HepG2 (cell line): ENCODE measurements around the gene TRAPPC10. TPM values are rescaled to one million over a fixed set of nuclear protein-coding genes. Genes with fewer than 3 reads are reported as not detected.

ENCODE experiments used
- FUBP1 ChIP-seq: sonication (generic); formaldehyde crosslinking; IDR thresholded peaks from 2 replicates; pipeline ENCODE4 v1.5.1; 2020; ENCODE audit warnings: missing genetic modification reagents, mild to moderate bottlenecking, borderline replicate concordance
- GABPB1 ChIP-seq: IDR thresholded peaks from 2 replicates; pipeline ENCODE4 v1.6.1; 2016; ENCODE audit warnings: mild to moderate bottlenecking, missing genetic modification reagents, moderate library complexity, missing compliant biosample characterization
- LBX2 ChIP-seq: sonication (generic); formaldehyde crosslinking; IDR thresholded peaks from 2 replicates; pipeline ENCODE4 v1.5.0; 2020; ENCODE audit warnings: missing genetic modification reagents, mild to moderate bottlenecking, borderline replicate concordance
- LRRFIP1 ChIP-seq: sonication (generic); formaldehyde crosslinking; conservative IDR thresholded peaks from 2 replicates; pipeline ENCODE4 v1.4.0; 2020; ENCODE audit warnings: missing genetic modification reagents
- MTA1 ChIP-seq: sonication (generic); formaldehyde crosslinking; IDR thresholded peaks from 2 replicates; pipeline ENCODE4 v1.4.0; 2020; ENCODE audit warnings: missing genetic modification reagents, mild to moderate bottlenecking, borderline replicate concordance
- PLSCR1 ChIP-seq: sonication (generic); formaldehyde crosslinking; IDR thresholded peaks from 2 replicates; pipeline ENCODE4 v1.5.0; 2020; ENCODE audit warnings: missing genetic modification reagents, mild to moderate bottlenecking, borderline replicate concordance
- RAD21 ChIP-seq: fragments of 450-650 bp; formaldehyde crosslinking; IDR thresholded peaks from 2 replicates; pipeline ENCODE4 v1.5.0; 2020; ENCODE audit warnings: mild to moderate bottlenecking
- SATB2 ChIP-seq: sonication (generic); formaldehyde crosslinking; IDR thresholded peaks from 2 replicates; pipeline ENCODE4 v1.5.0; 2020; ENCODE audit warnings: missing genetic modification reagents
- SIX1 ChIP-seq: sonication (generic); formaldehyde crosslinking; IDR thresholded peaks from 2 replicates; pipeline ENCODE4 v1.4.0; 2020; ENCODE audit warnings: missing genetic modification reagents, borderline replicate concordance
- SYNCRIP ChIP-seq: fragments of 200-400 bp; formaldehyde crosslinking; IDR thresholded peaks from 2 replicates; pipeline ENCODE4 v1.6.1; 2018; ENCODE audit warnings: mild to moderate bottlenecking, low read depth, low read length; ENCODE audit not compliant: insufficient read depth
- TARDBP ChIP-seq: sonication (generic); formaldehyde crosslinking; IDR thresholded peaks from 2 replicates; pipeline ENCODE4 v1.8.0; 2022; ENCODE audit warnings: mild to moderate bottlenecking, missing genetic modification reagents
- TFDP1 ChIP-seq: IDR thresholded peaks from 2 replicates; pipeline ENCODE4 v1.6.1; 2016; ENCODE audit warnings: missing compliant biosample characterization, missing genetic modification reagents, borderline replicate concordance
- TOPORS ChIP-seq: sonication (generic); formaldehyde crosslinking; IDR thresholded peaks from 2 replicates; pipeline ENCODE4 v1.8.0; 2023; ENCODE audit warnings: mild to moderate bottlenecking, missing genetic modification reagents
- U2AF1 ChIP-seq: fragments of 200-400 bp; formaldehyde crosslinking; optimal IDR thresholded peaks from 2 replicates; pipeline ENCODE3; 2017; ENCODE audit warnings: mild to moderate bottlenecking, low read depth, low read length
- ZFY ChIP-seq: sonication (generic); formaldehyde crosslinking; IDR thresholded peaks from 2 replicates; pipeline ENCODE4 v1.4.0; 2020; ENCODE audit warnings: missing genetic modification reagents
- ZFYVE20 ChIP-seq: sonication (generic); formaldehyde crosslinking; IDR thresholded peaks from 2 replicates; pipeline ENCODE4 v1.8.0; 2023; ENCODE audit warnings: low read depth, mild to moderate bottlenecking, moderate library complexity, missing genetic modification reagents, borderline replicate concordance
- ZNF230 ChIP-seq: sonication (generic); formaldehyde crosslinking; IDR thresholded peaks from 2 replicates; pipeline ENCODE4 v1.4.0; 2020; ENCODE audit warnings: mild to moderate bottlenecking, missing genetic modification reagents
- ZNF281 ChIP-seq: sonication (generic); formaldehyde crosslinking; IDR thresholded peaks from 2 replicates; pipeline ENCODE4 v1.4.0; 2020; ENCODE audit warnings: missing genetic modification reagents, borderline replicate concordance
- ZNF362 ChIP-seq: sonication (generic); formaldehyde crosslinking; IDR thresholded peaks from 2 replicates; pipeline ENCODE4 v1.4.0; 2020; ENCODE audit warnings: missing genetic modification reagents, mild to moderate bottlenecking, borderline replicate concordance
- polyA plus RNA-seq, 8 experiments: library from polyadenylated mRNA; depleted of rRNA in 3 of 8; stranded (reverse) in 7 of 8; unstranded in 1 of 8; fragments of >200 nt; fragmentation: Illumina TruSeq in 4 of 8; extraction: Trizol in 4 of 8; gene quantifications; 2 replicates each; pipeline versions ENCODE4 v1.2.1 to v1.2.3, GENCODE V29; 2011 to 2016; ENCODE audit warnings: low read depth in 4 of 8, missing spikeins in 1 of 8, mixed read lengths in 1 of 8; ENCODE audit not compliant: insufficient read depth in 1 of 8
- total RNA-seq, 5 experiments: library from RNA; depleted of rRNA; stranded (reverse); fragments of >200 nt; fragmentation: Illumina TruSeq; extraction: Trizol; gene quantifications; 2 replicates each; pipeline ENCODE4 v1.2.3, GENCODE V29; 2016; ENCODE audit warnings: low read depth in 1 of 5

Gene TRAPPC10
- total and polyA plus RNA-seq, 2 of the 13 experiments (the other 11 are each of a cell fraction or from before 2014, with no cell fraction given) = 10.6 to 16.5 TPM

- TF ChIP-seq LRRFIP1 (CRISPR knock-in tag) (no peak), TARDBP (CRISPR knock-in tag) (no peak), FUBP1 (CRISPR knock-in tag) (no peak), ZFY (CRISPR knock-in tag) (no peak), RAD21 (CRISPR knock-in tag) (no peak), ZNF281 (CRISPR knock-in tag) (no peak), PLSCR1 (CRISPR knock-in tag) (no peak), TFDP1 (no peak), LBX2 (CRISPR knock-in tag) (no peak), ZNF362 (CRISPR knock-in tag) (no peak), ZNF230 (CRISPR knock-in tag) (no peak), MTA1 (CRISPR knock-in tag) (no peak), SATB2 (CRISPR knock-in tag) (no peak), GABPB1 (CRISPR knock-in tag) (no peak), U2AF1 (no peak), SYNCRIP (no peak), TOPORS (CRISPR knock-in tag) (no peak), SIX1 (CRISPR knock-in tag) (0 out of 2 replicates have a peak, but pooled peaks have one; percentile 24), ZFYVE20 (CRISPR knock-in tag) (no peak)
Measured at GRCh38 chr21:44021064-44021463, 9.0 kb downstream of the TRAPPC10 start (continued).
